ENCODE results near the gene AFF3.

Gene AFF3

GRCh38 chr2:99555404-99555803 lies 587.0 kb downstream of the AFF3 start:
- TF ChIP-seq TARDBP (IDR thresholded peaks at IDR 0.05) (no peak), CTBP1 (IDR thresholded peaks at IDR 0.05; ENCODE audit: borderline replicate concordance) (no peak), NFRKB (IDR thresholded peaks at IDR 0.05) (no peak), SP1 (IDR thresholded peaks at IDR 0.05) (no peak), FOXM1 (IDR thresholded peaks at IDR 0.05; ENCODE audit: borderline replicate concordance) (no peak), BHLHE40 (IDR thresholded peaks at IDR 0.05; ENCODE audit: borderline replicate concordance) (no peak), ARNT (IDR thresholded peaks at IDR 0.05) (no peak), LEF1 (IDR thresholded peaks at IDR 0.05; ENCODE audit: borderline replicate concordance) (no peak), PKNOX1 (IDR thresholded peaks at IDR 0.05) (no peak), ELF4 (IDR thresholded peaks at IDR 0.05) (no peak), SUZ12 (IDR thresholded peaks at IDR 0.05) (no peak), FOXA1 (IDR thresholded peaks at IDR 0.05) (no peak), L3MBTL2 (conservative IDR thresholded peaks at IDR 0.05) (no peak), HDGF (IDR thresholded peaks at IDR 0.05; ENCODE audit: borderline replicate concordance) (no peak), ZNF384 (IDR thresholded peaks at IDR 0.05) (no peak), FOXK2 (IDR thresholded peaks at IDR 0.05) (no peak)
- DNase-seq (ENCODE audit: extremely low spot score): no peak
- ChIA-PET CTCF (no interaction called here), POLR2A (no interaction called here)

GRCh38 chr2:99554871-99555270 lies 587.5 kb downstream of the AFF3 start:
- ChIA-PET POLR2A (no interaction called here), CTCF (no interaction called here)
- TF ChIP-seq LEF1 (IDR thresholded peaks at IDR 0.05; ENCODE audit: borderline replicate concordance) (no peak), CTBP1 (IDR thresholded peaks at IDR 0.05; ENCODE audit: borderline replicate concordance) (no peak), FOXA1 (IDR thresholded peaks at IDR 0.05) (no peak), HDGF (IDR thresholded peaks at IDR 0.05; ENCODE audit: borderline replicate concordance) (no peak), BHLHE40 (IDR thresholded peaks at IDR 0.05; ENCODE audit: borderline replicate concordance) (no peak), TARDBP (IDR thresholded peaks at IDR 0.05) (no peak)

GRCh38 chr2:99554238-99554637 lies 588.2 kb downstream of the AFF3 start:
- ChIA-PET CTCF (no interaction called here), POLR2A (no interaction called here)
- TF ChIP-seq FOXK2 (IDR thresholded peaks at IDR 0.05) (no peak), BHLHE40 (IDR thresholded peaks at IDR 0.05; ENCODE audit: borderline replicate concordance) (no peak), LEF1 (IDR thresholded peaks at IDR 0.05; ENCODE audit: borderline replicate concordance) (no peak), FOXM1 (IDR thresholded peaks at IDR 0.05; ENCODE audit: borderline replicate concordance) (no peak), PKNOX1 (IDR thresholded peaks at IDR 0.05) (no peak), ZNF384 (IDR thresholded peaks at IDR 0.05) (no peak)
- DNase-seq (ENCODE audit: extremely low spot score): no peak

More at GRCh38 chr2:99554871-99555270, 587.5 kb downstream of the AFF3 start:
- no peak for DNase-seq (ENCODE audit: extremely low spot score)

- ChIA-PET POLR2A (no interaction called here), CTCF (no interaction called here)
- DNase-seq (ENCODE audit: extremely low spot score): no peak
- TF ChIP-seq TARDBP (IDR thresholded peaks at IDR 0.05): no peak
- TF ChIP-seq CTBP1 (IDR thresholded peaks at IDR 0.05; ENCODE audit: borderline replicate concordance): no peak
- no peak for TF ChIP-seq LEF1 (IDR thresholded peaks at IDR 0.05; ENCODE audit: borderline replicate concordance)
- TF ChIP-seq HDGF (IDR thresholded peaks at IDR 0.05; ENCODE audit: borderline replicate concordance): no peak
- TF ChIP-seq ZNF384 (IDR thresholded peaks at IDR 0.05): no peak
- TF ChIP-seq SUZ12 (IDR thresholded peaks at IDR 0.05): no peak
- TF ChIP-seq L3MBTL2 (conservative IDR thresholded peaks at IDR 0.05): no peak
- no peak for TF ChIP-seq FOXA1 (IDR thresholded peaks at IDR 0.05)
- no peak for TF ChIP-seq ARNT (IDR thresholded peaks at IDR 0.05)
- no peak for TF ChIP-seq BHLHE40 (IDR thresholded peaks at IDR 0.05; ENCODE audit: borderline replicate concordance)
- no peak for TF ChIP-seq FOXM1 (IDR thresholded peaks at IDR 0.05; ENCODE audit: borderline replicate concordance)
- no peak for TF ChIP-seq SP1 (IDR thresholded peaks at IDR 0.05)
- TF ChIP-seq NFRKB (IDR thresholded peaks at IDR 0.05): no peak
- no peak for TF ChIP-seq FOXK2 (IDR thresholded peaks at IDR 0.05)
- TF ChIP-seq ELF4 (IDR thresholded peaks at IDR 0.05): no peak
These were observed 589.9 kb downstream of the AFF3 start for GRCh38 chr2:99552529-99552928.

GRCh38 chr2:99550368-99550767 lies 592.0 kb downstream of the AFF3 start:
- POLR2A ChIA-PET: no interaction called here
- CTCF ChIA-PET: no interaction called here
- no peak for DNase-seq (ENCODE audit: extremely low spot score)
- TF ChIP-seq BHLHE40 (IDR thresholded peaks at IDR 0.05; ENCODE audit: borderline replicate concordance) (no peak), LEF1 (IDR thresholded peaks at IDR 0.05; ENCODE audit: borderline replicate concordance) (no peak), TARDBP (IDR thresholded peaks at IDR 0.05) (no peak), HDGF (IDR thresholded peaks at IDR 0.05; ENCODE audit: borderline replicate concordance) (no peak), FOXM1 (IDR thresholded peaks at IDR 0.05; ENCODE audit: borderline replicate concordance) (no peak), L3MBTL2 (conservative IDR thresholded peaks at IDR 0.05) (no peak), ARNT (IDR thresholded peaks at IDR 0.05) (no peak), ZNF384 (IDR thresholded peaks at IDR 0.05) (no peak), FOXA1 (IDR thresholded peaks at IDR 0.05) (no peak), SUZ12 (IDR thresholded peaks at IDR 0.05) (no peak), SP1 (IDR thresholded peaks at IDR 0.05) (no peak), CTBP1 (IDR thresholded peaks at IDR 0.05; ENCODE audit: borderline replicate concordance) (no peak)

GRCh38 chr2:99545604-99546003 lies 596.8 kb downstream of the AFF3 start:
- POLR2A ChIA-PET: no interaction called here
- DNase-seq (ENCODE audit: extremely low spot score): no peak
- CTCF ChIA-PET: interaction anchor here (0.6 kb wide), 1 partner anchor 55 kb away, joined by 4 read pairs; no protein-coding TSS in a partner anchor
- TF ChIP-seq BHLHE40 (IDR thresholded peaks at IDR 0.05; ENCODE audit: borderline replicate concordance) (no peak), TARDBP (IDR thresholded peaks at IDR 0.05) (no peak), FOXM1 (IDR thresholded peaks at IDR 0.05; ENCODE audit: borderline replicate concordance) (no peak), ARNT (IDR thresholded peaks at IDR 0.05) (no peak), CTBP1 (IDR thresholded peaks at IDR 0.05; ENCODE audit: borderline replicate concordance) (no peak)

- ChIA-PET CTCF (no interaction called here), POLR2A (no interaction called here)
- DNase-seq (ENCODE audit: extremely low spot score): no peak
- TF ChIP-seq PKNOX1 (IDR thresholded peaks at IDR 0.05): no peak
- TF ChIP-seq BHLHE40 (IDR thresholded peaks at IDR 0.05; ENCODE audit: borderline replicate concordance): no peak
- TF ChIP-seq CTBP1 (IDR thresholded peaks at IDR 0.05; ENCODE audit: borderline replicate concordance): no peak
These were observed 597.3 kb downstream of the AFF3 start for GRCh38 chr2:99545066-99545465.

Data from HEK293T (cell line).